Measurements from ENCODE around the gene CDC45.
"Not testable (repeated sequence)": the region's sequence is repeated elsewhere in the genome, so short reads cannot be mapped to it uniquely, and the experiment has no call there.

Gene CDC45

DNA sequence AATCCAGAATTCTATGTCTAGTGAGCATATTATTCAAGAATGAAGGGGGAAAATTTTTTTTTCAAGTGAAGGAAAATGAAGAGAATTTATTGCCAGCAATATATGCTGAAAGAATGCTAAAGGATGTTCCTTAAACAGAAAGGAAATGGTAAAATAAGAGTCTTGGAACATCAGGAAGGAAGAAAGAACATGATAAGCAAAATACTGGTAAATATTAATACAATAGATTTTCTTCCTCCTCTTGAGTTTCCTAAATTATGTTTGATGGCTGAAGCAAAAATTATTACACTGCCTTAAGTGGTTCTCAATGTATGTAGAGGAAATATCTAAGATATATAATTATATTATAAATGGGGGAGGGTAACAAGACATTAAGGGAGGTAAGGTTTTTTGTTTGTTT is 54.1 kb downstream of the CDC45 start:
- DNase-seq, result no peak

DNA sequence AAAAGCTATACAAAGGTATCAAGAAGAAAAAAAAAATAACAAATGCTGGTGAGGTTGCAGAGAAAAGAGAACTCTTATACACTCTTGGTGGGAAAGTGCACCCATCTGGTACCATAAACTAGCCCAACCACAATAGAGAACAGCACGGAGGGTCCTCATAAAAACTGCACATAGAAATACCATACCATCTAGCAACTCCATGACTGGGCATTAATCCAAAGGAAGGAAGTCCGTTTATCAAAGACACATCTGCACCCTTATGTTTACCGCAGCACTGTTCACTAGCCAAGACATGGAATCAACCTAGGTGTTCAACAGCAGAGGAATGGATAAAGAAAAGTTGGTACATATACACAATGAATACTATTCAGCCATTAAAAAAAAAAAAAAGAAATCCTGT is 55.3 kb downstream of the CDC45 start:
- no peak for DNase-seq

DNA sequence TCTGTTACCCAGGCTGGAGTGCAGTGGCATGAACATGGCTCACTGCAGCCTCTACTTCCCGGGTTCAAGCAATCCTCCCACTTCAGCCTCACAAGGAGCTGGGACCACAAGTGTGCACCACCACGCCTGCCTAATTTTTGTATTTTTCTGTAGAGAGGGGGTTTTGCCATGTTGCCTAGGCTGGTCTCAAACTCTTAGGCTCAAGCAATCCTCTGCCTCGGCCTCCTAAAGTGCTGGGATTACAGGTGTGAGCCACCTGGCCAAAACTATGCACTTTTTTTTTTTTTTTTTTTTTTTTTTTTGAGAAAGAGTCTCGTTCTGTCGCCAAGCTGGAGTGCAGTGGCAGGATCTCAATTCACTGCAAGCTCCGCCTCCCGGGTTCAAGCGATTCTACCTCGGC is 56.8 kb downstream of the CDC45 start:
- no peak for DNase-seq

DNA sequence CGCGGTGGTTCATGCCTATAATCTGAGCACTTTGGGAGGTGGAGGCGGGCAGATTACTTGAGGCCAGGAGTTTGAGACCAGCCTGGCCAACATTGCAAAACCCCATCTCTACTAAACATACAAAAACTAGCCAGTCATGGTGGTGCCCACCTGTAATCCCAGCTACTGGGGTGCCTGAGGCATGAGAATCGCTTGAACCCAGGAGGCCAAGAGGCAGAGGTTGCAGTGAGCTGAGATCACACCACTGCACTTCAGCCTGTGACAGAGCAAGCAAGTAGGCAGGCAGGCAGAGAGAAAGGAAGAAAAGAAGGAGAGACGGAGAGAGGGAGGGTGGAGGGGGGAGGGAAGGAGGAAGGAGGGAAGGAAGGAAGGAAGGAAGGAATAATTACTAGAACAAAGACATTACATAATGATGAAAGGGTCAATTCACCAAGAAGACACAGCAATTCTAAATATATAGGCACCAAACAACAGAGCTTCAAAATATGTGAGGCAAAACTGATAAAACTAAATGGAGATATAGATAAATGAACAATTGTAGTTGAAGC is 58.3 kb downstream of the CDC45 start:
- no peak for DNase-seq

DNA sequence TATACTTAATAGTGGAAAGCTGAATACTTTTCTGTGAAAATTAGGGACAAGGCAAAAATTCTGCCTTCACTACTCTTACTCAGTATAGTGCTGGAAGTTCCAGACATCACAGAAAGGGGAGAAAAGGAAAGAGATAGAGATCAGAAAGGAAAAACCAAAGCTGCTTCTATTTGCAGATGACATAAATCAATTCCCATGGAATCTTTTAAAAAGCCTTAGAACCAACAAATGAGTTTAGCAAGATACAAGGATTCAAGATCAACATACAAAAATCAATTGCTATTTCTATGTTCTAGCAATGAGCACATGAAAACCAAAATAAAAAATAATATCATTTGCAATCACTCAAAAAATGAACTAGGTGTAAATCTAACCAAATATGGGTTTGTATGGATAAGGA is 60.7 kb downstream of the CDC45 start:
- no peak for DNase-seq

DNA sequence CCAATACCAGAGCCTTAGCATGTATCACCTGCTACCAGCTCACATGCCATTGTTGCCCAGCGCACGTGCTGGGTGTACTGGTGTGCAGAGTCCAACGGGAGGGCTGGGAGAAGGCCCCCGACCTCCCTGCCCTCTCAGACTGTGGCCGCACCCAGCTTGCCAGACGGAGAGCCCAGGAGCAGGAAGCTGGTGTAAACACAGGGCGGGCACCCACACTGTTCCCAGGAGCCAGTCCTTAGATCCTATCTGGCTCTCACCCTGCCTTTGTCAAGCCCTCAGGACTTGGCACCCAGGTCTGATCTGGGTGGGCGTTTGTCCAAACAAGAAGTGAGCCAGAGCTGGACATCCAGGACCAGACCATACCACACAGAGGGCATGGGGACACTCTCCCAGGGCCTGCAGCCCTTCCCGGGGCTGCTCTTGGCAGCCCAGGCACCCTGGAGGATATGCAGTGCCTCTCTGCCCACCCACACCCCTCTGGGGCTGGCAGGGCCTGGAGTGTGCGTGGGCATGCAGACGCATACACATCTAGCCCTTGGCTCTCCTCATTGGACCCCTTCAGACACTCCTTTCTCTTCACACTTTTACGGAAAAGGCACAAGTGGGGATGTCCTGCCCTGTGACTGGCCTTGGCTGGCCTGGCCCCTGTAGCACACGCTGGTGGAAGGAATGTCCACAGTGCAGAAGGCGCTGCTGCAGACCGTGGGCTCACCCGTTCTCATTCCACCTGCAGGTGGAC is 64.4 kb downstream of the CDC45 start:
- DNase-seq, result no peak

DNA sequence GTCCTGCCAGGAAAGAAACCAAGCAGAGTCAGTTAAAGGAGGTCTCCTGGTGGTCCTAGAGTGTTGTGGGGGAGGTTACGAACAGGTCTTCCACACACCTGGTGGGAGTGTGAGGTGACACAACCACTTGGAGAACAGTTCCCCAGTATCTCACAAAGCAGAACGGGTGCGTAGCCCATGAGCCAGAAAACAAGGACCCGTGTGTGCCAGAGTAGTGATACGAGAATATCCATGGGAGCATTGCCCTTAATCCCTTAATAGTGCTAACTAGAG is 66.2 kb downstream of the CDC45 start:
- no peak for DNase-seq

DNA sequence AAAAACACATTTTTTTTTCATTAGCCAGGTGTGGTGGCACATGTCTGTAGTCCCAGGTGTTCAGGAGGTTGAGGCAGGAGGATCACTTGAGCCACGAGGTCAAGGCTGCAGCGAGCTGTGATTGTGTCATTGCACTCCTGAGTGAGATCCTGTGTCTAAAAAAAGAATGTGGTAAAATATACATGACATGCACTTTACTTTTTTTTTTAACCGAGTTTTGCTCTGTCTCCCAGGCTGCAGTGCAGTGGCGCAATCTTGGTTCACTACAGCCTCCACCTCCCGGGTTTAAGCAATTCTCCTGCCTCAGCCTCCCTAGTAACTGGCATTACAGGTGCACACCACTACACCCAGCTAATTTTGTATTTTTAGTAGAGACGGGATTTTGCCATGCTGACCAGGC is 67.0 kb downstream of the CDC45 start:
- DNase-seq, result no peak

DNA sequence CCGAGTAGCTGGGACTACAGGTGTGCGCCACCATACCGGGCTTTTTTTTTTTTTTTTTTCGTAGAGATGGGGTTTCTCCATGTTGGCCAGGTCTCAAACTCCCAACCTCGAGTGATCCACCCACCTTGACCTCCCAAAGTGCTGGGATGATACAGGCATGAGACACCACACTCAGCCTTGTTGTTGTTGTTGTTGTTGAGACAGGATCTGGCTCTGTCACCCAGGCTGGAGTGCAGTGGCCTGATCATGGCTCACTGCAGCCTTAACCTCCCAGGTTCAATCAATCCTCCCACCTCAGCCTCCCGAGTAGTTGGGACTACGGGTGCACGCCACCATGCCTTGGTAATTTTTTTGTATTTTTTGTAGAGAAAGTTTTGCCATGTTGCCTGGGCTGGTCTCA is 67.9 kb downstream of the CDC45 start:
- DNase-seq, result no peak

DNA sequence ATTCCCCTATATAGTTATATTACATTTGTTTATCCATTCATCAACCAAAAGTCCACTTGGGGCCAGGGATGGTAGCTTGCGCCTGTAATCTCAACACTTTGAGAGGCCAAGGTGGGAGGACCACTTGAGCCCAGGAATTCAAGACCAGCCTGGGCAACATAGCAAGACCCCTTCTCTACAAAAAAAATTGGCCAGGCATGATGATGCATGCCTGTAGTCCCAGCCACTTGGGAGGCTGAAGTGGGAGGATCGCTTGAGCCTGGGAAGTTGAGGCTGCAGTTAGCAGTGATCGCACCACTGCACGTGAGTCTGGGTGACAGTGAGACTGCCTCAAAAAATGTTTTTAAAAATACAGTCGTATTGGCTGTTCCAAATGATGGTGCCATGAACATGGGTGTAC is 68.7 kb downstream of the CDC45 start:
- DNase-seq, result not testable (repeated sequence)

DNA sequence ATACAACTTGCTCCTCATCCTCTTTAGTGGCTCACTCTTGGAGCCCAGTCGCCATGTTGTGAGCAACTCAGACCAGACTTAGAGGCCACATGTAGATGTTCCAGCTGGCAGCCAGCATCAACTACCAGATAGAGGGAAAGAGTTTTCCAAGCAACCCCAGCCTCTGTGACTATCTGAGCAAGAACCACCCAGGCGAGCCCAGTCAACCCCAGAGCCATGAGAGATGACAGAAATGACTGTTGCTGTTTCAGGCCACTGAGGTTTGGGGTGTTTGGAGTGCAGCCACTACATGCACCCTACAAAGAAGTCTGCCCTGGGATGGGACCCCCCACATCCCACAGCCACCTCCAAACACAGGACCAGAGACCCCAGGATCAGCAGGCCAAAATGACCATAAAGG is 69.2 kb downstream of the CDC45 start:
- no peak for DNase-seq

DNA sequence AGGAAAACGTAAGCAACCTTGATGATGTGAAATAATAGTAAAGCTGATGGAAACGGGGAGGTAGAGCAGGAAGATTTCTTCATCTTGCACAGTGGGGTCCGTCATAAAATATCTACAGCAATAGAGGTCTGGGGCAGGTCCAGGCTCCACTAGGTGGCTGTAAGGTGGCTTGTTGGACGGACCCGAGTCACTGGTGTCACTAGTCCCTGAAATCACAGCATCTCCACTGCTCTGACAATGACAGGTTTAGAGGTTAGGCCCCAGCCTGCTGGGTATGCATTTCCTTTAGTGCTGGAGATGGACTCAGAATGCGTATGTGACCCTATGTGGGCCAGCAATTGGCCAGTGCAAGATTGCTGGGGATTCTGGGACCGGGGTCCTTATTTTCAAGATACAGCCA is 69.7 kb downstream of the CDC45 start:
- DNase-seq, result no peak

DNA sequence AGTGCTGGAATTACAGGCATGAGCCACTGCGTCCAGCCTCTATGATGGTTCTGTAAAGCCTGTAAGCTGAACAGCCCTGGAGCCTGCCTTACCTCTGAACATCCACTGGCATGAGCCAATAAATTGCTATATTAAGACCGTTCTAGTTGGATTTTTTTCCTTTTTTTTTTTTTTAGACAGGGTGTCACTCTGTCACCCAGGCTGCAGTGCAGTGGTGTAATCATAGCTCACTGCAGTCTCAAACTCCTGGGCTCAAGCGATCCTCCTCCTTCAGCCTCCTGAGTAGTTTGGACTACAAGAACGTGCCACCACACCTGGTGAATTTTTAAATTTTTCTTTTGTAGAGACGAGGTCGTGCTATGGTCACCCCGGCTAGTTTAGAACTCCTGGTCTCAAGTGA is 70.7 kb downstream of the CDC45 start:
- DNase-seq, result no peak

DNA sequence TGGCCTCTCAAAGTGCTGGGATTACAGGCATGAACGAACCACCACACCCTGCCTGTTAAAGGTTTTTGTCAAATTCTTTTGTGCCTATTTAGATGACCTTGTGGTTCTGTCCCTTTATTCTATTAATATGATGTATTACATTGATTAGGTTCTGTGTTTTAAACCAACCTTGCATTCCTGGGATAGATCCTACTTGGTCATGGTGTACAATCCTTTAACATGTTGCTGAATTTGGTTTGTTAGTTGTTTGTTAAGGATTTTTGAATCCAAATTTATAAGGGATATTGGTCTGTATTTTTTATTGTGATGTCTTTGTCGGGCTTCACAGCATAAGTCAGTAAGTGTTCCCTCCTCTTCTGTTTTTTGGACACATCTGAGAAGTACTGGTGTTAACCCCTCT is 73.5 kb downstream of the CDC45 start:
- DNase-seq, result no peak

DNA sequence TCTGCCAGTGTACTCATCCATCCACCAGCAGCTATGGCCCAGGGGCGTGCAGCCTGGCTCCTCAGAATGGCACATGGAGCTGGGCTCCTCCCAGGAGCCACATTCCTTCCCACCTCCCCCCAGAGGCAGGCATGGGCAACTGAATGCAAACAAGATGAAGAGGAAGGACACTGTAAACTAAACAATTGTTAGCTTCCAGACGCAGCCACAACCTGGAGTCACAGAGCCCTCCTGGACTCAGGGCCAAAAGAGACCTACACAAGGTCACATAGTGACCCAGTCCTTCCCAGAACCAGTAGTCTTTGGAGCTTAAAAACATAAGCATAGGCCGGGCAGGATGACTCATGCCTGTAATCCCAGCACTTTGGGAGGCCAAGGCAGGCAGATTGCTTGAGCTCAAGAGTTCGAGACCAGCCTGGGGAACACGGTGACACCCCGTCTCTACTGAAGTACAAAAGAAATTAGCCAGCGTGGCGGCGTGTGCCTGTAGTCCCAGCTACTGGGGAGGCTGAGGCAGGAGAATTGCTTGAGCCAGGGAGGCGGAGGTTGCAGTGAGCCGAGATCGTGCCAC is 75.2 kb downstream of the CDC45 start:
- DNase-seq, result no peak

DNA sequence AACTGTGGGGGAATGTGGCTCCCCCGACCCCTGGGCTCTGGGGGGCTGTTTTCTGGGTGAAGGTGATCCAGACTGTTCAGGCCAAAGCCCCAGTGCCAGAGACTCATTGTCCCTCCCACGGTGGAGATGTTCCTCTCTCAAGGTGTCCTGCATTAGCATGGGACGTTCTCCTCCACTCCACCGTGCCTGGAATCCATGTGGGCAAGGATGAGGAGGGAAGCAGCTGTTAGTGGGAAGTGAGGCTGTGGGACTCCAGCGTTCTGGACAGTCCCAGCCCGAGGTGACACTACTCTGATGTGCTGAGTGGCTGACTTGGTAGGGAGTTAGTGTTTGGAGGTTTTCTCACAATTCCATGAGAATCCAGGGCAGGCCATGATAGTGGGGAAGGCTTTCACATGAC is 75.9 kb downstream of the CDC45 start:
- no peak for DNase-seq

DNA sequence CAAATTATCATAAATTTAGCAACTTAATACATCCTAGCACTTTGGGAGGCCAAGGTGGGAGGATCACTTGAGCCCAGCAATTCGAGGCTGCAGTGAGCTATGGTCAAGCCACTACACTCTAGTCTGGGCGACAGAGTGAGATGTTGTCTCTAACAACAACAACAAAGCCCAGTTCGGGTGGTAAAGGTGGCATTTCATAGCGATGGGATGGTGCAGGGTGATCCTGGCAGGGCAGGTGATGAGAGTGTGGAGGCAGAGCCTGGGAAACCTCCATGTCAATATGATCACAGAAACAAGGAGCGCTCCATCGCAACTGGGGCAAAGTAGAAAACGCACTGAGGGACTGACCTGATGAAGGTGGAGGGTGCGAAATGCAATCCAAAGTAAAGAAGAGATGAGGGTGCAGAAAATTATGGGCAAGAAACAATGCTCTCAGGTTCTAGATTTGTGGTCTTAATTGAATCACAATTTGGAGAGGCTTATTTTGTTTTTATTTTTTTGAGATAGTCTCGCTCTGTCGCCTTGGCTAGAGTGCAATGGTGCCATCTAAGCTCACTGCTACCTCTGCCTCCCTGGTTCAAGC is 77.3 kb downstream of the CDC45 start:
- DNase-seq, result no peak

DNA sequence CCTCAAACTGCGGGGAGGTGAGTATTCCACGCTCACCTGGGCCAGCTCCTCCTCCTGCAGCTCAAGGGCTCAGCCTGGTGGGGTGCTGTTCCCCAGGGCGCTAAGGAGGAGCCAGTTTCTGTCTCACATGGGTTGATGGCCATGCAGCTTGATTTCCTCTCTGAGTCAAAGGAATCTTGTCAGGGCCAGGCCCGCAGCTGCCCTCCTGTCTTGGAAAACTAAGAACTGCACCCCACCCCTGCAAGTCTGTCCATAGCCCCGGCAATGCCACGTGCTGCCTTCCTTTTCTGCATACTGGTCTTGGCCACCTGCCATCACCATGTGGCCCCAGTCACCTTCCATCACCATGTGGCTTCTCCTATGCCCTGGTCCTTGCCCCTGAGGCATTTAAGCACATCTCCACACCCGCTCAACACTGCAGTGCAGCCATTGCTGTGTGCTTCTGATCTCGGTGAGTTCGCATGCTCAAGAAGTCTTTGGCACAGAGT is 79.6 kb downstream of the CDC45 start:
- DNase-seq, result no peak

DNA sequence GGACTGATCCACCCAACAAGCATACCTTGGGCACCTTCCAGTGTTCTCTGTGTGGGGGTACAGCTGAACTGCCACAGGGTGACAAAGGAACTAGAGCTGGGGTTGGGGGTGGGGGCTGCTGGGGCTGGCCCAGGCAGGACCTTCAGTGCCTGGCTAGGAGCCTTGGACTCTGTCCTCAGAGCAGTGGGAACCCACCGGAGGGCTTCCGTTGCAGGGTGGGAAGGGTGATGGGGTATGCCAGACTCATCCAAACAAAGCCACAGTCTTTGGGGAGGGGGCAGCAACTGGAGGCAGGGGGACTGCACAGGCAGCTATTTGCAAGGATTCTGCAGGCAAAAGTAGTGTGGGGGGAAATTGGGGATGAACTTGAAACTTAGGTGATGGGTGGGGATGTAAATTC is 80.2 kb downstream of the CDC45 start:
- no peak for DNase-seq

DNA sequence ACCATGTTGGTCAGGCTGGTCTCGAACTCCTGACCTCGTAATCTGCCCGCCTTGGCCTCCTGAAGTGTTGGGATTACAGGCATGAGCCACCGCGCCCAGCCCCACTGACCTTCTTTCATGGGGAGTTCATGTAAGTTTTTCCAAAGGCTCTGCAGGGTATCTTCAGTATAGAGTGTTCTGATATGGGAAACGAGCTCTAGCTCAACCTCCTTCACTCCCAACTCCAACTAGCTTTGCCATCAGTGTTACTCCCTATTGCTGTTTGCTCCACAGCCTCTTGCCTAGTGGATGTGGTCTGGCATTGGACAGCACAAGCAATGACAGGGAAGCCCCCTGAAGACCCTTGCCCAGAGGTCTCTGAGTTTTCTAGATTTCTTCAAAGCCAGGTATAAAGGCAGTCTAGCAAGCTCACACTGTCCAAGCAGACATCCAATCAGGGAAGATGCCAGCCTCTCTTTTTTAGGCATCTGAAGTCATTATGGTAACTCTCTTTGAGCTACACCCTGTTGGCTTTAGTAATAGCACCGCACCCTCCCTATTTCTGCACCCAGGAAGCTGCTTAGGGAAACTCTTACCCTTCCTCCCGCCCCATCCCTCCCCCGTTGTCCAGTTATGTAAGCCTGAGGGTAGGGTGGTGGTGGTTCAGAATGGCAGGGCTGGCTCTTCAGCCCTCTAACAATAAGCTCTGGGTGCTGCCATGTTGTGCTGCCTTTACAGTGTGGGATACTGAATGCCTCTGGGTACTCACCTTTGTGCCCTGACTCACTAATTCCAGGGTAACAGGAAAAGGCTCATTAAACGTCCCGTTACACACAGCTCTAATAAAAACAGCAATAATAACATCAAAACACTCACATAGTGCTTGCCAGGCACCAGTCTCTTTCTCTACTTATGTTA is 85.9 kb downstream of the CDC45 start:
- no peak for DNase-seq

DNA sequence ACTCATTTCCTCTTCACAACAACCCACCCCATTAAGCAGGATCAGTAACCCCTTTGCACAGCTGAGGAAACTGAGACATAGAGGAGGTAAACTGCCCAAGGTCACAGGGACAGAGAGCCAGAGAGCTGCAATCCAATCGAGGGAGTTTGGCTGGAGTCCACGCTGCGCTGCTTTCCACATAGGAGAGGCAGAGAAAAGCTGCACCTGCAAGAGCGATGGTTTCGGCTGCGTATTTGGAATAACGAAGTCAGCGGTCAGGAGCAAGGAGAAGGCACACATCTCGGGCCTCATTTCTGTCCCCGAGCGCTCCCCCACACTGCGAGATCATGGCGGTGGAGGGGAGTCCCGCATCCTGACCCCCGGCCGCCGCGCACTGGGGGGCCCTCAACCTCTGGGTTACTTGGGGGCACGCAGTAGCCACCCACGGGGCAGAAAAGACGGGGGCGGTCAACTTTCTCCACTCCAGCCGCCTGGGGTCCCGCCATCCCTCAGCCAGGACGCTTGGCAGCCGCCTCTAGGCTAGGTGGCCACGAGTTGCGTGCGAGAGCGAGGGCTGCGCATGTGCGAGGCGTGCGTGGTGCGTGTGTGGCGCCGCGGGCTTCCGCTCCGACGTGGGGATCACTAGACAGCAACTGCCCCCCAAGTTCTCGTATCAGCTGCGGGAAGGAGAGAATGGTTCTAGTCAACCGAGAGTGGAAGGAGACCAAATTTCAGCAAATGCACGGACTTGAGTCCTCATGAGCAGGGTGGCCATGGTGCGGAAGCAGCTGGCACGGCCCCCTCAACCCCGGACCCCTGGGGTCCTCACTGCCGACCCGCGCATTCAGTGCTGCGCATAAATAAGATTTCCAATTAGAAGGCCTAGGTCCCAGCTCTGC is 86.8 kb downstream of the CDC45 start:
- DNase-seq, result no peak

Data from NCI-H82 (cell line).